DND-41 (cell line): ENCODE data around the gene CASP6.

ENCODE experiments used
- EZH2 ChIP-seq: IDR thresholded peaks from 3 replicates; pipeline ENCODE4 v1.6.1; 2012; ENCODE audit warnings: borderline replicate concordance, low read depth, mild to moderate bottlenecking, moderate library complexity, low read length, inconsistent platforms; ENCODE audit not compliant: severe bottlenecking
- TF ChIP-seq, protein P1 (sequence below): IDR thresholded peaks from 2 replicates; pipeline ENCODE4 v1.5.1; 2012; ENCODE audit warnings: borderline replicate concordance, low read length, moderate library complexity, mild to moderate bottlenecking; ENCODE audit not compliant: poor library complexity, severe bottlenecking; ENCODE audit errors: extremely low read depth

DNA sequence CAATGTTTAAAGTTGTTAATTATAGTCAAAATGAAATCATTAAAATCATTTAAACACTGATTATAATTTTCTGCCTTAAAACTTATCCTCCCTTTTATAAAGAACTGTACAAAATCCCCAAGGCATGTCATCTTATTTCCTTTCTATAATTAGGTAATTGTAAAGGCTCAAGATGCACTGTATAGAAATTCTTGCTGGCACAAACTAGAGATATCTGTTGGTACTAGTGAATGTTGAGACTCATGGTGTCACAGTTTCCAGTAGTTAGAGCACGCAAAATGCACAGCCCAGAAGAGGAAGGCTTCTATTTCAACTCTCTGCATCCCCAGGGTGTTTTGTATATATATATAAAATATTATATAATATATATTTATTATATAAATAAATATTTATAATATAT is 49.3 kb upstream of the CASP6 start:
- TF ChIP-seq, protein P1, sequence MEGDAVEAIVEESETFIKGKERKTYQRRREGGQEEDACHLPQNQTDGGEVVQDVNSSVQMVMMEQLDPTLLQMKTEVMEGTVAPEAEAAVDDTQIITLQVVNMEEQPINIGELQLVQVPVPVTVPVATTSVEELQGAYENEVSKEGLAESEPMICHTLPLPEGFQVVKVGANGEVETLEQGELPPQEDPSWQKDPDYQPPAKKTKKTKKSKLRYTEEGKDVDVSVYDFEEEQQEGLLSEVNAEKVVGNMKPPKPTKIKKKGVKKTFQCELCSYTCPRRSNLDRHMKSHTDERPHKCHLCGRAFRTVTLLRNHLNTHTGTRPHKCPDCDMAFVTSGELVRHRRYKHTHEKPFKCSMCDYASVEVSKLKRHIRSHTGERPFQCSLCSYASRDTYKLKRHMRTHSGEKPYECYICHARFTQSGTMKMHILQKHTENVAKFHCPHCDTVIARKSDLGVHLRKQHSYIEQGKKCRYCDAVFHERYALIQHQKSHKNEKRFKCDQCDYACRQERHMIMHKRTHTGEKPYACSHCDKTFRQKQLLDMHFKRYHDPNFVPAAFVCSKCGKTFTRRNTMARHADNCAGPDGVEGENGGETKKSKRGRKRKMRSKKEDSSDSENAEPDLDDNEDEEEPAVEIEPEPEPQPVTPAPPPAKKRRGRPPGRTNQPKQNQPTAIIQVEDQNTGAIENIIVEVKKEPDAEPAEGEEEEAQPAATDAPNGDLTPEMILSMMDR, result no peak
- no peak for TF ChIP-seq EZH2
